ENCODE measurements around the gene UBALD1. TPM values are rescaled to one million over a fixed set of nuclear protein-coding genes. Genes with fewer than 3 reads are reported as not detected.

UBALD1 gene
- total RNA-seq, 1 donor, result 9.4 TPM

DNA sequence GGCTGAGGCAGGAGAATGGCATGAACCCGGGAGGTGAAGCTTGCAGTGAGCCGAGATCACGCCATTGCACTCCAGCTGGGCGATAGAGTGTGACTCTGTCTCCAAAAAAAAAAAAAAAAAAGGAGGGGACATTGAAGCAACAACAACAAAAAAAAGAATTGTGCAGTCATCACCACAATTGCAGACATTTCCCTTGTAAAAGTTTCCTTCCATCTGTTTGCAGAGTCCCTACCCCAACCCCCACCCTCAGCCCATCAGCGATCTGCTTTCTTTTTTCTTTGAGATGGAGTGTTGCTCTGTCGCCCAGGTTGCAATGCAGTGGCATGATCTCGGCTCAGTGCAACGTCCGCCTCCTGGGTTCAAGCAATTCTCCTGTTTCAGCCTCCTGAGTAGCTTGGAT lies 13.6 kb upstream of the UBALD1 start:
- Histone ChIP-seq H3K4me3 (ENCODE audit: insufficient read depth, low read length) (no peak overlapping the region), H4K20me1 (ENCODE audit: insufficient read depth, low read length) (peaks cover 35% of the 10 kb centered on the region), H3K27ac (ENCODE audit: low read depth, low read length) (no peak overlapping the region)

DNA sequence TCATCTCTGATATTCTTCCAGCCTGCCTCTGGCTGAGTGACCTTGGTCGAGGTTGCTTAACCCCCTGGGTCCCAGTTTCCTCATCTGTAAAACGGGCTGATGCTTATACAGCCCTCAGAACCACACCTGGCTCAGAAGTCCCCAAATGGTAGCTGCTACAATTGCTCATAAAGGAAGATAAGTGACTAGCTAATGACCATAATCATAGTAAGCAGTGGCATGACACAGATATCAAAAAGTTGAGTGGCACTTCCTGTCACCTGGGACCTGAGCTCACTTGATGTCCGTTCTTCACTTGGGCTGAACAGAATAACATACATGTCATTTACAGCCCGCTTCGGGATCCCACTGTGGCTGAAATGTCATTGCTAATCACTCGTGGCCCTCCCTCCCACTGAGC lies 11.7 kb upstream of the UBALD1 start:
- Histone ChIP-seq H3K27ac (ENCODE audit: low read depth, low read length) (peak overlapping the region; percentile 90), H3K27me3 (ENCODE audit: insufficient read depth, low read length) (no peaks in the 10 kb centered on the region), H3K4me3 (ENCODE audit: insufficient read depth, low read length) (peak overlapping the region; percentile 75), H2AFZ (ENCODE audit: low read length) (no peak overlapping the region), H3K79me2 (ENCODE audit: insufficient read depth, low read length) (peaks cover 65% of the 10 kb centered on the region), H4K20me1 (ENCODE audit: insufficient read depth, low read length) (peaks cover 29% of the 10 kb centered on the region), H3K4me2 (ENCODE audit: insufficient read depth, low read length) (peak overlapping the region; percentile 96), H3K9me3 (ENCODE audit: low read depth, low read length) (no peaks in the 10 kb centered on the region), H3K36me3 (ENCODE audit: insufficient read depth, low read length) (no peaks in the 10 kb centered on the region), H3K4me1 (ENCODE audit: insufficient read depth, low read length) (peaks cover 10% of the 10 kb centered on the region)
- TF ChIP-seq, protein P1, sequence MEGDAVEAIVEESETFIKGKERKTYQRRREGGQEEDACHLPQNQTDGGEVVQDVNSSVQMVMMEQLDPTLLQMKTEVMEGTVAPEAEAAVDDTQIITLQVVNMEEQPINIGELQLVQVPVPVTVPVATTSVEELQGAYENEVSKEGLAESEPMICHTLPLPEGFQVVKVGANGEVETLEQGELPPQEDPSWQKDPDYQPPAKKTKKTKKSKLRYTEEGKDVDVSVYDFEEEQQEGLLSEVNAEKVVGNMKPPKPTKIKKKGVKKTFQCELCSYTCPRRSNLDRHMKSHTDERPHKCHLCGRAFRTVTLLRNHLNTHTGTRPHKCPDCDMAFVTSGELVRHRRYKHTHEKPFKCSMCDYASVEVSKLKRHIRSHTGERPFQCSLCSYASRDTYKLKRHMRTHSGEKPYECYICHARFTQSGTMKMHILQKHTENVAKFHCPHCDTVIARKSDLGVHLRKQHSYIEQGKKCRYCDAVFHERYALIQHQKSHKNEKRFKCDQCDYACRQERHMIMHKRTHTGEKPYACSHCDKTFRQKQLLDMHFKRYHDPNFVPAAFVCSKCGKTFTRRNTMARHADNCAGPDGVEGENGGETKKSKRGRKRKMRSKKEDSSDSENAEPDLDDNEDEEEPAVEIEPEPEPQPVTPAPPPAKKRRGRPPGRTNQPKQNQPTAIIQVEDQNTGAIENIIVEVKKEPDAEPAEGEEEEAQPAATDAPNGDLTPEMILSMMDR (IDR thresholded peaks at IDR 0.05; ENCODE audit: extremely low read depth, low read depth, low read length), result no peak
- peak; percentile 58 for DNase-seq (ENCODE audit: insufficient read length, low spot score, missing footprints)

More for the DNA sequence above, 13.6 kb upstream of the UBALD1 start:
- Histone ChIP-seq H3K36me3 (ENCODE audit: insufficient read depth, low read length) (no peaks in the 10 kb centered on the region), H3K4me1 (ENCODE audit: insufficient read depth, low read length) (peaks cover 10% of the 10 kb centered on the region), H3K4me2 (ENCODE audit: insufficient read depth, low read length) (no peak overlapping the region), H3K27me3 (ENCODE audit: insufficient read depth, low read length) (no peaks in the 10 kb centered on the region), H2AFZ (ENCODE audit: low read length) (no peak overlapping the region), H3K79me2 (ENCODE audit: insufficient read depth, low read length) (peaks cover 83% of the 10 kb centered on the region), H3K9me3 (ENCODE audit: low read depth, low read length) (no peaks in the 10 kb centered on the region)
- TF ChIP-seq, protein P1 (IDR thresholded peaks at IDR 0.05; ENCODE audit: extremely low read depth, low read depth, low read length), result no peak
- no peak for DNase-seq (ENCODE audit: insufficient read length, low spot score, missing footprints)

DNA sequence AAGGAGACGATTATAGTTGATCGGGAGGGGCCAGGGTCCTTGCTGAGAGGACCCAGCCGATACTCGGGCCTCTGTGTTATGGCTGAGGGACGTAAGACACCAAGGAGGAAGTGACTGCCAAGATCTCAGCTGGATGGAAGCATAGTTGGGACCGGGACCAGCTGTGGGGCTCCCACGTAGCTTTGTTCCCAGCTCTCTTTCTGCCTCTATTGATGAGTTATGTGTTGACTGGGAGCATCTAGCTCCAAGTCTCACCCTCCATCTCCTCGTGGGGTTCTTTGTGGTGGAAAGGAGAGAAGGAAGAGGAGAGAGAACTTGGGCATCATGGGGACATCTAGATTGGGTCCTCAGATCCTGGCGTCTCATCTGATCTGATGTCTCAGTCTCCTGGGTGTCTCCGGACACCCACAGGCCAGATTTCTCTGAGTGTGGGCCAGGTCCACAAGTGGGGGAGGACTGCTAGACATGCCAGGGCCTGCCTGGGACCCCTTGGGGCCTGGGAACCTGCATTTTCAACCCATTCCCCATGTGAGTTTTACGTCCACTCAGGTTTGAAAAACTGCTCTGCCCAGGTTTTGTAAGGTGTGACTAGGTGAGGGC lies 11.0 kb upstream of the UBALD1 start:
- no peaks in the 10 kb centered on the region for H3K27me3 ChIP-seq (ENCODE audit: insufficient read depth, low read length)
- no peaks in the 10 kb centered on the region for H3K9me3 ChIP-seq (ENCODE audit: low read depth, low read length)
- H3K4me3 ChIP-seq (ENCODE audit: insufficient read depth, low read length), result peak overlapping the region; percentile 75
- peaks cover 22% of the 10 kb centered on the region for H4K20me1 ChIP-seq (ENCODE audit: insufficient read depth, low read length)
- TF ChIP-seq, protein P1 (IDR thresholded peaks at IDR 0.05; ENCODE audit: extremely low read depth, low read depth, low read length), result no peak
- H3K4me2 ChIP-seq (ENCODE audit: insufficient read depth, low read length), result peak overlapping the region; percentile 96
- peaks cover 58% of the 10 kb centered on the region for H3K79me2 ChIP-seq (ENCODE audit: insufficient read depth, low read length)
- peak; percentile 88 for DNase-seq (ENCODE audit: insufficient read length, low spot score, missing footprints)
- peak overlapping the region; percentile 90 for H3K27ac ChIP-seq (ENCODE audit: low read depth, low read length)
- H2AFZ ChIP-seq (ENCODE audit: low read length), result peak overlapping the region; percentile 61
- H3K4me1 ChIP-seq (ENCODE audit: insufficient read depth, low read length), result peaks cover 10% of the 10 kb centered on the region
- no peaks in the 10 kb centered on the region for H3K36me3 ChIP-seq (ENCODE audit: insufficient read depth, low read length)

DNA sequence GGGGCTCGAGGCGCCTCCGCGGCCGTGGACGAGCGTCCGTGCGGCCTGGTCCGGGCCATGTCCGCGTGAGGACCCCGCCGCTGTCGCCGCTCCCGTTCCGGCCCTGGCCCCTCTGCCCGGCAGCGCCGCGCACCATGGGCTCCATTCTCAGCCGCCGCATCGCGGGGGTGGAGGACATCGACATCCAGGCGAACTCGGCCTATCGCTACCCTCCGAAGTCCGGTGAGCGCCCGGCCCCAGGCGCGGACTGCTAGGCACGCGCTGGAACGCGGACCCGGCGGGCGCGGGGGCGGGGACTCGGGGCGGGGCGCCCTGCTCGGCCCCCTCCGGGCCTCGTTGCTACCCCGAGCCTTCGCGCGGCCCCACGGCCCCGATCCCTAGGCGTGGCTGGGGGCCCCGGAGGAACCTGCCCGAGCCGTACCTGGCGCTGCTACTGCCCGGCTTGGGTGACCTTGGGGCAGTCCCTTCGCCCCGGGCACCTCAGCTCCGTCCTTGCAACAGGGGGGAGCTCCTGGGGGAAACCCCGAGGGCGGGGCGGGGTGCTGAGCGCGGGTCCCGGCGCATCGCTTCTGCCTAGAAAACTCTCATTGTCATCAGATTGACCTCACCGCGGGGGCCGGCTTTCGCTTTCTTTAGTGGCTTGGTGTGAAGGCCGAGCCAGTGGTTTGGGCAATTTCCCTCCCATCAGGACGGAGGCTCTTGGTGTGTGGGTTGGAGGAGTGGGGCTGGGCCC lies 10.3 kb upstream of the UBALD1 start:
- Histone ChIP-seq H3K27ac (ENCODE audit: low read depth, low read length) (peak overlapping the region; percentile 90), H4K20me1 (ENCODE audit: insufficient read depth, low read length) (peaks cover 22% of the 10 kb centered on the region), H3K4me3 (ENCODE audit: insufficient read depth, low read length) (peak overlapping the region; percentile 75), H2AFZ (ENCODE audit: low read length) (peak overlapping the region; percentile 61), H3K4me1 (ENCODE audit: insufficient read depth, low read length) (peaks cover 10% of the 10 kb centered on the region), H3K9me3 (ENCODE audit: low read depth, low read length) (no peaks in the 10 kb centered on the region), H3K4me2 (ENCODE audit: insufficient read depth, low read length) (peak overlapping the region; percentile 96), H3K27me3 (ENCODE audit: insufficient read depth, low read length) (no peaks in the 10 kb centered on the region), H3K79me2 (ENCODE audit: insufficient read depth, low read length) (peaks cover 51% of the 10 kb centered on the region), H3K36me3 (ENCODE audit: insufficient read depth, low read length) (no peaks in the 10 kb centered on the region)
- peak; percentile 95 for DNase-seq (ENCODE audit: insufficient read length, low spot score, missing footprints)
- TF ChIP-seq, protein P1 (IDR thresholded peaks at IDR 0.05; ENCODE audit: extremely low read depth, low read depth, low read length), result no peak
